HG03439 (cell line): ENCODE data around the gene CDK6.
"Not testable (repeated sequence)": the region's sequence is repeated elsewhere in the genome, so short reads cannot be mapped to it uniquely, and the experiment has no call there.

Source experiments
- ATAC-seq: cut with Tn5 transposase; IDR thresholded peaks from one replicate; pipeline ENCODE4 v1.9.1; 2021; ENCODE audit warnings: mild to moderate bottlenecking, moderate library complexity; ENCODE audit not compliant: unreplicated experiment

CDK6 gene

GRCh38 chr7:92763636-92764423 is 72.5 kb downstream of the CDK6 start:
- no peak for ATAC-seq

- no peak for ATAC-seq
Observed at GRCh38 chr7:92762851-92763250, 73.5 kb downstream of the CDK6 start.

GRCh38 chr7:92761391-92762097 is 74.8 kb downstream of the CDK6 start:
- ATAC-seq: no peak

GRCh38 chr7:92758796-92759431 is 77.5 kb downstream of the CDK6 start:
- no peak for ATAC-seq

- ATAC-seq: not testable (repeated sequence)
Observed at GRCh38 chr7:92757311-92757910, 79.0 kb downstream of the CDK6 start.

- ATAC-seq: no peak
Observed at GRCh38 chr7:92755680-92756079, 80.7 kb downstream of the CDK6 start.

GRCh38 chr7:92754919-92755581 is 81.3 kb downstream of the CDK6 start:
- no peak for ATAC-seq

- no peak for ATAC-seq
Observed at GRCh38 chr7:92753614-92754013, 82.8 kb downstream of the CDK6 start.

- ATAC-seq: no peak
Observed at GRCh38 chr7:92751902-92752901, 84.2 kb downstream of the CDK6 start.

GRCh38 chr7:92750946-92751345 is 85.4 kb downstream of the CDK6 start:
- no peak for ATAC-seq

GRCh38 chr7:92750447-92750839 is 85.9 kb downstream of the CDK6 start:
- no peak for ATAC-seq

- ATAC-seq: no peak
Observed at GRCh38 chr7:92749832-92750446, 86.4 kb downstream of the CDK6 start.

GRCh38 chr7:92749327-92749755 is 87.0 kb downstream of the CDK6 start:
- no peak for ATAC-seq

GRCh38 chr7:92748495-92748894 is 87.9 kb downstream of the CDK6 start:
- ATAC-seq: no peak

GRCh38 chr7:92747041-92747835 is 89.1 kb downstream of the CDK6 start:
- no peak for ATAC-seq

GRCh38 chr7:92745241-92745640 is 91.1 kb downstream of the CDK6 start:
- ATAC-seq: no peak

- not testable (repeated sequence) for ATAC-seq
Observed at GRCh38 chr7:92744180-92744579, 92.2 kb downstream of the CDK6 start.

- no peak for ATAC-seq
Observed at GRCh38 chr7:92742186-92742585, 94.2 kb downstream of the CDK6 start.
